ENCODE results near the gene DLX3. TPM values are rescaled to one million over a fixed set of nuclear protein-coding genes. Genes with fewer than 3 reads are reported as not detected.

DLX3 gene
- total RNA-seq, 1 donor from 2014 or later, result 0.04 TPM

DNA sequence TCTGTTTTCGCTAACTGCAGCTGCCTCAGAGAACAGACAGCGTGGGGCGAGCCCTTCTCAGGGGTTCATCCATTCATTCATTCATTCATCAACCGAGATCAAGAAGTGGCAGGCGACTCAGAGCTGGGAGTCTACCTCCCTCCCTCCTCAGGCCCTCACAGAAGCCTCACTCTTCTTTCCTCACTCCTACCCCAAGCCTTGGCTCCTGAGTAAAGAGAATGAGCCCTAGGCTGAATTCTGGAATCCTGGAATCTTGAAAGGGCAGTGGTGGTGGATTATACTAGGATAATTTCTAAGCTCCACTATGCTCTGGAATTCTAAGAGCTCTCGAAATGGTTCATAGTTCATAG is 2.3 kb upstream of the DLX3 start:
- Mint-ChIP-seq H3K27ac (no peak overlapping the region), H3K36me3 (no peaks in the 10 kb centered on the region), H3K27me3 (ENCODE audit: insufficient read depth, low read depth) (peaks cover 50% of the 10 kb centered on the region), H3K4me3 (peak overlapping the region; percentile 59), H3K4me1 (peaks cover 26% of the 10 kb centered on the region), H3K9me3 (no peaks in the 10 kb centered on the region)
- peaks cover 14% of the 10 kb centered on the region for H3K4me1 ChIP-seq
- H2AFZ ChIP-seq (replicated peaks), result no peak overlapping the region
- peaks cover 92% of the 10 kb centered on the region for H3K27me3 ChIP-seq
- no peaks in the 10 kb centered on the region for H3K79me2 ChIP-seq (ENCODE audit: low read depth)
- H3K9me3 ChIP-seq (ENCODE audit: low read depth), result no peaks in the 10 kb centered on the region
- peak overlapping the region; percentile 54 for H3K4me3 ChIP-seq
- H3K9ac ChIP-seq, result no peak overlapping the region
- no peaks in the 10 kb centered on the region for H4K20me1 ChIP-seq (ENCODE audit: low read depth)
- no peak overlapping the region for H3K27ac ChIP-seq
- H3F3A ChIP-seq (ENCODE audit: low read depth), result peaks cover 32% of the 10 kb centered on the region
- peak overlapping the region; percentile 93 for H3K4me2 ChIP-seq
- TF ChIP-seq EZH2 (IDR thresholded peaks at IDR 0.05) (no peak), EZH2phosphoT487 (IDR thresholded peaks at IDR 0.05) (no peak)
- TF ChIP-seq, protein P1, sequence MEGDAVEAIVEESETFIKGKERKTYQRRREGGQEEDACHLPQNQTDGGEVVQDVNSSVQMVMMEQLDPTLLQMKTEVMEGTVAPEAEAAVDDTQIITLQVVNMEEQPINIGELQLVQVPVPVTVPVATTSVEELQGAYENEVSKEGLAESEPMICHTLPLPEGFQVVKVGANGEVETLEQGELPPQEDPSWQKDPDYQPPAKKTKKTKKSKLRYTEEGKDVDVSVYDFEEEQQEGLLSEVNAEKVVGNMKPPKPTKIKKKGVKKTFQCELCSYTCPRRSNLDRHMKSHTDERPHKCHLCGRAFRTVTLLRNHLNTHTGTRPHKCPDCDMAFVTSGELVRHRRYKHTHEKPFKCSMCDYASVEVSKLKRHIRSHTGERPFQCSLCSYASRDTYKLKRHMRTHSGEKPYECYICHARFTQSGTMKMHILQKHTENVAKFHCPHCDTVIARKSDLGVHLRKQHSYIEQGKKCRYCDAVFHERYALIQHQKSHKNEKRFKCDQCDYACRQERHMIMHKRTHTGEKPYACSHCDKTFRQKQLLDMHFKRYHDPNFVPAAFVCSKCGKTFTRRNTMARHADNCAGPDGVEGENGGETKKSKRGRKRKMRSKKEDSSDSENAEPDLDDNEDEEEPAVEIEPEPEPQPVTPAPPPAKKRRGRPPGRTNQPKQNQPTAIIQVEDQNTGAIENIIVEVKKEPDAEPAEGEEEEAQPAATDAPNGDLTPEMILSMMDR (IDR thresholded peaks at IDR 0.05), result no peak
- DNase-seq (ENCODE audit: low spot score), result no peak
- H3K36me3 ChIP-seq, result no peaks in the 10 kb centered on the region

DNA sequence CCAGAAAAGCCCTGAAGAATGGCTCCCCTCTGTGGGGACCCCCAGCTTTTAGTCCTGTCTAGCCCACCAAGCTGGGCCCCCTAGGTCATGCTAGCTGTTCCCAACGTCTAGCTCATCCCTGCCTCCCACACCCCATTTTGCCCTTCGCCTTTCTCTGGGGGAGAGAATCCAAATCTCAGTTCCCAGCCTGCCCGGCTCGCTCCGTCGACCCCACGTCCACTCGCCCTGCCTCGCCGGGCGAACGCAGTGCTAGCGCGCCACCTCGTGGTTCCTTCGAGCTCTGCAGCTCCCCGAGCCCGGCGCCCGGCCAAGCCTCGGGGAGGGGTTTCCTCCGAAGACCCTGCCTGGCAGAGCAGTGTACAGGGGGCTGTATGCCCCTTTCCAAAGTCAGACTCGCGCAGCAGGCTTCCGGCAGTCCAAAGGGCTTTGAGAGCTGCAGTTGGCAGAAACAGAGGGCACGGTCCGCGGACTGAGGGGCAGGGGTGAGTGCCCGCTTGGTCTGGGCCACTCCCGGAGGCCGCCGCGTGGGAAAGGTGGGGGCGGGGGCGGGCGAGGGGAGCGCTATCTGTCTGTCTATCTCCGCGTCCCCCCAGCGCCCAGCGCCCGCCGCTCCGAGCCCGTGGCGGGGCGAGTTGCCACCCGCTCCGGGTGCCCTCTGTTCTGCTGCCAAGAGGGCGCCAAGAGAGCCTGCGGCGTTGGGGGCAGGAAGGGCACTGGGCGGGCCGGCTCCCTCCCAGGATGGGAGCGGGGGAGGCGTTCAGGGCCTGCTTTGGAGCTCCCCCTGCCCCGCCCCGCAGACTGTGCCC is 1.7 kb upstream of the DLX3 start:
- H3K9ac ChIP-seq, result no peak overlapping the region
- H2AFZ ChIP-seq (replicated peaks), result peak overlapping the region; percentile 78
- H3K36me3 ChIP-seq, result no peaks in the 10 kb centered on the region
- no peaks in the 10 kb centered on the region for H4K20me1 ChIP-seq (ENCODE audit: low read depth)
- H3K9me3 Mint-ChIP-seq, result no peaks in the 10 kb centered on the region
- peak overlapping the region; percentile 93 for H3K4me2 ChIP-seq
- no peaks in the 10 kb centered on the region for H3K79me2 ChIP-seq (ENCODE audit: low read depth)
- no peaks in the 10 kb centered on the region for H3K9me3 ChIP-seq (ENCODE audit: low read depth)
- no peak overlapping the region for H3K27ac Mint-ChIP-seq
- H3K27me3 Mint-ChIP-seq (ENCODE audit: insufficient read depth, low read depth), result peaks cover 50% of the 10 kb centered on the region
- H3F3A ChIP-seq (ENCODE audit: low read depth), result peaks cover 37% of the 10 kb centered on the region
- H3K4me3 Mint-ChIP-seq, result peak overlapping the region; percentile 60
- H3K36me3 Mint-ChIP-seq, result no peaks in the 10 kb centered on the region
- peaks cover 14% of the 10 kb centered on the region for H3K4me1 ChIP-seq
- DNase-seq (ENCODE audit: low spot score), result peak; percentile 82
- no peak overlapping the region for H3K27ac ChIP-seq
- H3K4me1 Mint-ChIP-seq, result peaks cover 26% of the 10 kb centered on the region
- H3K4me3 ChIP-seq, result peak overlapping the region; percentile 54
- TF ChIP-seq EZH2phosphoT487 (IDR thresholded peaks at IDR 0.05) (peak; percentile 60), EZH2 (IDR thresholded peaks at IDR 0.05) (peak; percentile 66)
- TF ChIP-seq, protein P1 (IDR thresholded peaks at IDR 0.05), result peak; percentile 98
- peaks cover 92% of the 10 kb centered on the region for H3K27me3 ChIP-seq

DNA sequence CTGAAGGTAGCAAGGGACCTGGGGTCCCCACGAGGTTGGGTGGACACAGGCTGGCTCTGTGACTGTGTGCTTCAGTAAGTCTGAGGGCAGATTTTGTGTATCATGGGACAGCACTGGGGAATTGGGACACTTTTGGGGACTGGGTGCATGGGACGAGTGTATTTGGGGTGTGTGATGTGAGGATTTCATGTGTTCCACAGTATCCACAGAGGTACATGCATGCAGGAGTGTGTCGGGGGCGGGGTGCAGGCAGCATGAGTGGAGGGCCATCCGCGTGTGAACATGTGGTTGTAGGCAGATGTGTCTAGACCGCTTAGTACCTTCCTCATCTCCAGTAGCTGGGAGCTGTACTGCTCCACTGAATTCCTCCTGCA is 1.1 kb upstream of the DLX3 start:
- Histone ChIP-seq H3K4me2 (peak overlapping the region; percentile 93), H3K36me3 (no peaks in the 10 kb centered on the region)

More for the DNA sequence above, 1.1 kb upstream of the DLX3 start:
- H3K27ac Mint-ChIP-seq, result no peak overlapping the region
- H3K27ac ChIP-seq, result no peak overlapping the region
- peak; percentile 36 for DNase-seq (ENCODE audit: low spot score)
- H3F3A ChIP-seq (ENCODE audit: low read depth), result peaks cover 38% of the 10 kb centered on the region
- no peaks in the 10 kb centered on the region for H3K79me2 ChIP-seq (ENCODE audit: low read depth)
- H3K27me3 ChIP-seq, result peaks cover 92% of the 10 kb centered on the region
- H3K4me3 Mint-ChIP-seq, result peak overlapping the region; percentile 60
- H3K9me3 Mint-ChIP-seq, result no peaks in the 10 kb centered on the region
- peaks cover 51% of the 10 kb centered on the region for H3K27me3 Mint-ChIP-seq (ENCODE audit: insufficient read depth, low read depth)
- no peak for TF ChIP-seq EZH2 (IDR thresholded peaks at IDR 0.05)
- TF ChIP-seq EZH2phosphoT487 (IDR thresholded peaks at IDR 0.05), result no peak
- TF ChIP-seq, protein P1 (IDR thresholded peaks at IDR 0.05), result no peak
- no peak overlapping the region for H3K9ac ChIP-seq
- no peaks in the 10 kb centered on the region for H3K9me3 ChIP-seq (ENCODE audit: low read depth)
- H4K20me1 ChIP-seq (ENCODE audit: low read depth), result no peaks in the 10 kb centered on the region
- peaks cover 14% of the 10 kb centered on the region for H3K4me1 ChIP-seq
- H3K4me1 Mint-ChIP-seq, result peaks cover 26% of the 10 kb centered on the region
- no peak overlapping the region for H3K4me3 ChIP-seq
- no peaks in the 10 kb centered on the region for H3K36me3 Mint-ChIP-seq
- no peak overlapping the region for H2AFZ ChIP-seq (replicated peaks)

Measured in neural progenitor cell (in vitro differentiated cells).